Esophagus muscularis mucosa (tissue), 4 donors: ENCODE data around the gene HHLA2. TPM values are rescaled to one million over a fixed set of nuclear protein-coding genes. Genes with fewer than 3 reads are reported as not detected.
"Not testable (repeated sequence)": the region's sequence is repeated elsewhere in the genome, so short reads cannot be mapped to it uniquely, and the experiment has no call there.

Experiments used
- DNase-seq: peaks from one replicate; pipeline ENCODE4 v3.0.0-alpha.2; 2017; ENCODE audit errors: extremely low spot score
- H3K27ac ChIP-seq, 4 donors: fragments of 200-600 bp; sonication (generic); replicated peaks in 1 of 4; 1 replicate in 3 of 4; 2 replicates in 1 of 4; pipeline ENCODE4 v1.5.1; 2016 to 2019; ENCODE audit warnings: mild to moderate bottlenecking in 1 of 4
- H3K27me3 ChIP-seq, 4 donors: fragments of 200-600 bp; sonication (generic); one replicate each; pipeline versions ENCODE4 v1.5.1 to v1.6.0; 2016 to 2019
- H3K36me3 ChIP-seq, 4 donors: fragments of 200-600 bp; sonication (generic); one replicate each; pipeline ENCODE4 v1.5.1; 2016 to 2019
- H3K4me1 ChIP-seq, 4 donors: fragments of 200-600 bp; sonication (generic); one replicate each; pipeline ENCODE4 v1.5.1; 2016 to 2019
- H3K4me3 ChIP-seq, 4 donors: fragments of 200-600 bp; sonication (generic); 1 replicate in 2 of 4; 2 replicates in 2 of 4; pipeline ENCODE4 v1.5.1; 2016 to 2019; ENCODE audit warnings: mild to moderate bottlenecking in 4 of 4, moderate library complexity in 1 of 4
- H3K9me3 ChIP-seq, 4 donors: fragments of 200-600 bp; sonication (generic); 1 replicate in 3 of 4; 2 replicates in 1 of 4; pipeline ENCODE4 v1.5.1; 2016 to 2019
- EP300 ChIP-seq: sonication (generic); formaldehyde crosslinking; IDR thresholded peaks from one replicate; pipeline ENCODE4 v1.6.1; 2017; ENCODE audit warnings: antibody characterized with exemption
- POLR2A ChIP-seq: fragments of 450-650 bp; IDR thresholded peaks from one replicate; pipeline ENCODE4 v1.6.1; 2017; ENCODE audit warnings: antibody characterized with exemption, moderate library complexity, mild to moderate bottlenecking, low read depth
- POLR2AphosphoS5 ChIP-seq, 2 donors: sonication (generic); formaldehyde crosslinking; IDR thresholded peaks; one replicate each; pipeline ENCODE4 v1.6.1; 2017; ENCODE audit warnings: antibody characterized with exemption in 2 of 2
- WGBS: methylation state at CpG from one replicate; pipeline ENCODE4 v1.1.5; 2018; 5-methylcytosine and 5-hydroxymethylcytosine counted together
- intact Hi-C: fragments of 100-400 bp; cut with DNase I; formaldehyde crosslinking; loops from one replicate; pipeline ENCODE4 v1.15.1; 2023
- total RNA-seq, 4 donors: library from RNA; depleted of rRNA; stranded (reverse); fragments of >200 nt; gene quantifications; one replicate each; pipeline versions ENCODE4 v1.1.0 to v1.2.1, GENCODE V29; 2016
- TF ChIP-seq, protein P1 (sequence below), 3 experiments: fragments of 200-600 bp in 2 of 3; fragments of 450-650 bp in 1 of 3; sonication (generic) in 2 of 3; IDR thresholded peaks; one replicate each; pipeline ENCODE4 v1.5.1; 2017 to 2019; ENCODE audit warnings: antibody characterized with exemption in 3 of 3, mild to moderate bottlenecking in 2 of 3, moderate library complexity in 1 of 3

Gene HHLA2
- total RNA-seq, 4 donors from 2014 or later = not detected

DNA sequence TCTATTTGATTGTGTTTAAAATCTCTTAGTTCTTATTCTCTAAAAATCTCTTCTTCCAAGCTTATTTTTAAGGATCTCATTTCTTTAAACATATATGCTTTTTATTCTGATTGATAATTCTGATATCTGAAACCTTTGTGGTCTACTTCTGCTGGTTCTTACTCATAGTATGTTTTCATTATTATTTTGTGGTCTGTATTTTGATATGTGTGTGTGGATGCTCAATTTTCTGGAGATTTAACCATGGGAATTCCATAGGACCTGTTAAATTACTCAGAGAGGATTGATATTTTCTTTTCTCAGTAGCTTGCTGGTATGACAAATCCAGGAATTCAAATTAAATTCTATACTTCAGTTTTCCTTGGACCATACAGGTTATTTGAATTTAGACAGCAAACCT lies 14.7 kb upstream of the HHLA2 start:
- Histone ChIP-seq H3K4me3 (no peak overlapping the region), H3K9me3 (peaks cover 0 to 32% (median 21%) of the 10 kb centered on the region in 4 donors), H3K27ac (no peak overlapping the region), H3K36me3 (no peaks in the 10 kb centered on the region), H3K27me3 (no peaks in the 10 kb centered on the region), H3K4me1 (no peaks in the 10 kb centered on the region)
- TF ChIP-seq POLR2A (no peak), POLR2AphosphoS5 (IDR thresholded peaks at IDR 0.05) (no peak), EP300 (no peak)
- TF ChIP-seq, protein P1, sequence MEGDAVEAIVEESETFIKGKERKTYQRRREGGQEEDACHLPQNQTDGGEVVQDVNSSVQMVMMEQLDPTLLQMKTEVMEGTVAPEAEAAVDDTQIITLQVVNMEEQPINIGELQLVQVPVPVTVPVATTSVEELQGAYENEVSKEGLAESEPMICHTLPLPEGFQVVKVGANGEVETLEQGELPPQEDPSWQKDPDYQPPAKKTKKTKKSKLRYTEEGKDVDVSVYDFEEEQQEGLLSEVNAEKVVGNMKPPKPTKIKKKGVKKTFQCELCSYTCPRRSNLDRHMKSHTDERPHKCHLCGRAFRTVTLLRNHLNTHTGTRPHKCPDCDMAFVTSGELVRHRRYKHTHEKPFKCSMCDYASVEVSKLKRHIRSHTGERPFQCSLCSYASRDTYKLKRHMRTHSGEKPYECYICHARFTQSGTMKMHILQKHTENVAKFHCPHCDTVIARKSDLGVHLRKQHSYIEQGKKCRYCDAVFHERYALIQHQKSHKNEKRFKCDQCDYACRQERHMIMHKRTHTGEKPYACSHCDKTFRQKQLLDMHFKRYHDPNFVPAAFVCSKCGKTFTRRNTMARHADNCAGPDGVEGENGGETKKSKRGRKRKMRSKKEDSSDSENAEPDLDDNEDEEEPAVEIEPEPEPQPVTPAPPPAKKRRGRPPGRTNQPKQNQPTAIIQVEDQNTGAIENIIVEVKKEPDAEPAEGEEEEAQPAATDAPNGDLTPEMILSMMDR (IDR thresholded peaks at IDR 0.05) = no peak
- no peak for DNase-seq
- intact Hi-C loops = no loop called here

- 30% methylated on average over 1 of the region's 1 CpG for WGBS
- Histone ChIP-seq H3K36me3 (no peaks in the 10 kb centered on the region), H3K9me3 (peaks cover 0 to 26% (median 18%) of the 10 kb centered on the region in 4 donors), H3K4me1 (no peaks in the 10 kb centered on the region), H3K4me3 (no peak overlapping the region), H3K27ac (no peak overlapping the region), H3K27me3 (no peaks in the 10 kb centered on the region)
- TF ChIP-seq POLR2AphosphoS5 (IDR thresholded peaks at IDR 0.05) (no peak), EP300 (no peak), POLR2A (no peak)
- TF ChIP-seq, protein P1 (IDR thresholded peaks at IDR 0.05) = no peak
- DNase-seq = no peak
- intact Hi-C loops = no loop called here
Observed at GRCh38 chr3:108283006-108283405, 13.3 kb upstream of the HHLA2 start.

- no peak overlapping the region for H3K27ac ChIP-seq
- H3K4me1 ChIP-seq = no peaks in the 10 kb centered on the region
- no peaks in the 10 kb centered on the region for H3K27me3 ChIP-seq
- no peak overlapping the region for H3K4me3 ChIP-seq
- H3K36me3 ChIP-seq = no peaks in the 10 kb centered on the region
- WGBS = 81% methylated on average over 2 of the region's 2 CpGs
- intact Hi-C loops = no loop called here
- DNase-seq = no peak
- no peak for TF ChIP-seq POLR2AphosphoS5 (IDR thresholded peaks at IDR 0.05)
- TF ChIP-seq POLR2A = no peak
- no peak for TF ChIP-seq EP300
- TF ChIP-seq, protein P1 (IDR thresholded peaks at IDR 0.05) = no peak
- H3K9me3 ChIP-seq = peaks cover 0 to 17% (median 9%) of the 10 kb centered on the region in 4 donors
Observed at GRCh38 chr3:108283989-108284388, 12.4 kb upstream of the HHLA2 start.

GRCh38 chr3:108285176-108285575 lies 11.2 kb upstream of the HHLA2 start:
- Histone ChIP-seq H3K36me3 (no peaks in the 10 kb centered on the region), H3K4me1 (no peaks in the 10 kb centered on the region), H3K9me3 (peaks cover 0 to 5% (median 0%) of the 10 kb centered on the region in 4 donors), H3K27ac (no peak overlapping the region), H3K27me3 (no peaks in the 10 kb centered on the region), H3K4me3 (no peak overlapping the region)
- intact Hi-C loops = no loop called here
- TF ChIP-seq POLR2A (no peak), EP300 (no peak), POLR2AphosphoS5 (IDR thresholded peaks at IDR 0.05) (no peak)
- TF ChIP-seq, protein P1 (IDR thresholded peaks at IDR 0.05) = no peak
- DNase-seq = no peak
- WGBS = 83% methylated on average over 1 of the region's 1 CpG

GRCh38 chr3:108287146-108287545 lies 9.2 kb upstream of the HHLA2 start:
- WGBS = 0% methylated on average over 1 of the region's 1 CpG
- H3K4me1 ChIP-seq = no peaks in the 10 kb centered on the region
- no peaks in the 10 kb centered on the region for H3K9me3 ChIP-seq
- H3K4me3 ChIP-seq = no peak overlapping the region
- intact Hi-C loops = no loop called here
- no peak for DNase-seq
- H3K27ac ChIP-seq = no peak overlapping the region
- TF ChIP-seq EP300 = no peak
- TF ChIP-seq, protein P1 (IDR thresholded peaks at IDR 0.05) = no peak
- TF ChIP-seq POLR2A = no peak
- no peak for TF ChIP-seq POLR2AphosphoS5 (IDR thresholded peaks at IDR 0.05)
- no peaks in the 10 kb centered on the region for H3K27me3 ChIP-seq
- H3K36me3 ChIP-seq = no peaks in the 10 kb centered on the region

DNA sequence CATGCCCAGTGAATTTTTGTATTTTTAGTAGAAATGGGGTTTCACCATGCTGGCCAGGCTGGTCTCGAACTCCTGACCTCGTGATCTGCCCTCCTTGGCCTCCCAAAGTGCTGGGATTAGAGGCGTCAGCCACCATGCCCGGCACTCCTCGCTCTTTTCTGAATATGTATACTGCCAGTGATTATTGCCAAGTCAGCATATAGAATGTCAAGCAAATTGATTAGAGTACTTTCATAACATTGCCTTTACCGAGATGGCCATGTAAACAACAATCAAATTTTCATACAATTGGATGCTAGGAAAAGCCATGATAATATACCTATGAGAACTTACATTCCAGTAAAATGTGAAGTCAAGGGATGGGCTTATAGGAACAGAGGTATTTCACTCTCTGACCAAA lies 8.2 kb upstream of the HHLA2 start:
- intact Hi-C loops, H3K36me3 ChIP-seq, H3K27me3 ChIP-seq, H3K4me3 ChIP-seq, H3K4me1 ChIP-seq, H3K27ac ChIP-seq, DNase-seq, H3K9me3 ChIP-seq: not testable (repeated sequence)
- 87% methylated on average over 6 of the region's 6 CpGs for WGBS
